ENCODE measurements around the gene ARHGAP8.
"Not testable (repeated sequence)": the region's sequence is repeated elsewhere in the genome, so short reads cannot be mapped to it uniquely, and the experiment has no call there.

Gene ARHGAP8

GRCh38 chr22:44847892-44848291, 95.5 kb downstream of the ARHGAP8 start:
- DNase-seq (ENCODE audit: extremely low read depth, low read depth): no peak
- H3K4me3 ChIP-seq (replicated peaks; ENCODE audit: low read depth, low read length): no peak overlapping the region

GRCh38 chr22:44848296-44848741, 95.9 kb downstream of the ARHGAP8 start:
- DNase-seq (ENCODE audit: extremely low read depth, low read depth): no peak
- no peak overlapping the region for H3K4me3 ChIP-seq (replicated peaks; ENCODE audit: low read depth, low read length)
- TF ChIP-seq, protein P1, sequence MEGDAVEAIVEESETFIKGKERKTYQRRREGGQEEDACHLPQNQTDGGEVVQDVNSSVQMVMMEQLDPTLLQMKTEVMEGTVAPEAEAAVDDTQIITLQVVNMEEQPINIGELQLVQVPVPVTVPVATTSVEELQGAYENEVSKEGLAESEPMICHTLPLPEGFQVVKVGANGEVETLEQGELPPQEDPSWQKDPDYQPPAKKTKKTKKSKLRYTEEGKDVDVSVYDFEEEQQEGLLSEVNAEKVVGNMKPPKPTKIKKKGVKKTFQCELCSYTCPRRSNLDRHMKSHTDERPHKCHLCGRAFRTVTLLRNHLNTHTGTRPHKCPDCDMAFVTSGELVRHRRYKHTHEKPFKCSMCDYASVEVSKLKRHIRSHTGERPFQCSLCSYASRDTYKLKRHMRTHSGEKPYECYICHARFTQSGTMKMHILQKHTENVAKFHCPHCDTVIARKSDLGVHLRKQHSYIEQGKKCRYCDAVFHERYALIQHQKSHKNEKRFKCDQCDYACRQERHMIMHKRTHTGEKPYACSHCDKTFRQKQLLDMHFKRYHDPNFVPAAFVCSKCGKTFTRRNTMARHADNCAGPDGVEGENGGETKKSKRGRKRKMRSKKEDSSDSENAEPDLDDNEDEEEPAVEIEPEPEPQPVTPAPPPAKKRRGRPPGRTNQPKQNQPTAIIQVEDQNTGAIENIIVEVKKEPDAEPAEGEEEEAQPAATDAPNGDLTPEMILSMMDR (IDR thresholded peaks at IDR 0.05; ENCODE audit: low read depth, low read length, missing control alignments): no peak

More at GRCh38 chr22:44847892-44848291, 95.5 kb downstream of the ARHGAP8 start:
- TF ChIP-seq, protein P1 (IDR thresholded peaks at IDR 0.05; ENCODE audit: low read depth, low read length, missing control alignments): no peak

DNA sequence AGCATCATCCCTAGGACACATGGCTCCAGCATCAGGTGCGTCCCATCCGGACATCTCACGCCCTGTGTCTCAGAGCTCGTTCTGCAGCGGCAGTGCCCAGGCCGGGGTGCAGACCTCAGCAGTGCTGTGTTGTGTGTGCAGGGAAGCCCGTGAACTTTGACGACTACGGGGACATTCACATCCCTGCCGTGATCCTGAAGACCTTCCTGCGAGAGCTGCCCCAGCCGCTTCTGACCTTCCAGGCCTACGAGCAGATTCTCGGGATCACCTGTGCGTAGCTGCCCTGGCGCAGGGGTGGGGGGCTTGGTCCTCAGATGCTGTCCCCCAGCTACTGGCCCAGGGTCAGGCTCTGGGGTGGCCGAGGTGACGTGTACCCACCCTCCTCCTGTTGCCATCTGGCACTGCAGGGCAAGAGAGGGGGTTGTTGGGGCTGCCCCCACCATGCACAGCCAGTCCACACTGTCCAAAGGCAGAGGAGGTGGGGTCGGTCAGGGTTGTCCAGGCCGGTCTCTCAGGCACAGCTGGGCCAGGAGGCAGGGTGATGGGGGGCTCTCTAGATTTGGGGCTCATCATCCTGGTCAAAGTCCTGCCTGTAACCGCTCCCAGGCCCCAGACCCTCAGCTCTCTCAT, 96.5 kb downstream of the ARHGAP8 start:
- DNase-seq (ENCODE audit: extremely low read depth, low read depth): no peak
- no peak overlapping the region for H3K4me3 ChIP-seq (replicated peaks; ENCODE audit: low read depth, low read length)
- TF ChIP-seq, protein P1 (IDR thresholded peaks at IDR 0.05; ENCODE audit: low read depth, low read length, missing control alignments): no peak

GRCh38 chr22:44850946-44851345, 98.6 kb downstream of the ARHGAP8 start:
- TF ChIP-seq, protein P1 (IDR thresholded peaks at IDR 0.05; ENCODE audit: low read depth, low read length, missing control alignments): no peak
- DNase-seq (ENCODE audit: extremely low read depth, low read depth): no peak
- no peak overlapping the region for H3K4me3 ChIP-seq (replicated peaks; ENCODE audit: low read depth, low read length)

DNA sequence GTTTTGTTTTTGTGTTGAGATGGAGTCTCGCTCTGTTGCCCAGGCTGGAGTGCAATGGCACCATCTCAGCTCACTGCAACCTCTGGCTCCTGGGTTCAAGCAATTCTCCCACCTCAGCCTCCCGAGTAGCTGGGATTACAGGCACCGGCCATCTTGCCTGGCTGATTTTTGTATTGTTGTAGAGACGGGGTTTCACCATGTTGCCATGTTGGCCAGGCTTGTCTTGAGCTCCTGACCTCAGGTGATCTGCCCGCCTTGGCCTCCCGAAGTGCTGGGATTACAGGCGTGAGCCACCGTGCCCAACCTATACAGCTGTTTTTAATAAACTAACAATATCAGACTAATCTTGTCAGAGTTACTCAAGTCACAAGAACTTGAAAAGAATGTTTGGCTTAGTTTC, 102.3 kb downstream of the ARHGAP8 start:
- DNase-seq (ENCODE audit: extremely low read depth, low read depth); H3K4me3 ChIP-seq (replicated peaks; ENCODE audit: low read depth, low read length): not testable (repeated sequence)

DNA sequence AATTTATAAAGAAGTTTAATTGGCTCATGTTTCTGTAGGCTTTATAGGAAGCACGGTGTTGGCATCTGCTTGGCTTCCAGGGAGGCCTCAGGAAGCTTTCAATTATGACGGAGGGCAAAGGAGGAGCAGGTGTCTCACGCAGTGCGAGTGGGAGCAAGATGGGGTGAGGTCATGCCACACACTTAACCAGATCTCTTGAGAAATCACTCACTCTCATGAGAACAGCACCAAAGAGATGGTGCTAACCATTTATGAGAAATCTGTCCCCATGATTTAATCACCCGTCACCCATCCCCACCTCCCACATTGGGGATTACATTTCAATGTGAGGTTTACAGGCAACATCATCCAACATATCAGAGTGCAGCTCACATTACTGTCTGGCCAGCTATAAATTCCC, 103.5 kb downstream of the ARHGAP8 start:
- H3K4me3 ChIP-seq (replicated peaks; ENCODE audit: low read depth, low read length): no peak overlapping the region
- TF ChIP-seq, protein P1 (IDR thresholded peaks at IDR 0.05; ENCODE audit: low read depth, low read length, missing control alignments): no peak
- no peak for DNase-seq (ENCODE audit: extremely low read depth, low read depth)

DNA sequence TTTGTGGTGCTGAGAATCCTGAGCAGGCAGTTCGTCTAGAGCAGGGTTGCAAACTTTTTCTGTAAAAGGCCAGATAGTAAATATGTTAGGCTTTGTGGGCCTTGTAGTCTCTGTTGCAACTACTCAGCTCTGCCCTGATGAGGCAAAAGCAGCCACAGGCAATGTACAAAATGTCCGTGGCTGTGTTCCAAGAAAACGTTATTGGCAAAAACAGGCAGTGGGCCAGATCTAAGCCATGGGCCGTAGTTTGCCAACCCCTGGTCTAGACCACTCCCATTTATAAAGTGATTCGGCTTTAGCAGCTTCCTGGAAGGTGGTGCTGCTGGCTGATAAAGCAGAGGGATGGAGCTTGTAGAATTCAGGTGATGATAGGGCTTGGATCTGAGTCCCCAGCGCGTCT, 106.4 kb downstream of the ARHGAP8 start:
- DNase-seq (ENCODE audit: extremely low read depth, low read depth); H3K4me3 ChIP-seq (replicated peaks; ENCODE audit: low read depth, low read length): not testable (repeated sequence)

GRCh38 chr22:44859641-44860040, 107.3 kb downstream of the ARHGAP8 start:
- no peak overlapping the region for H3K4me3 ChIP-seq (replicated peaks; ENCODE audit: low read depth, low read length)
- TF ChIP-seq, protein P1 (IDR thresholded peaks at IDR 0.05; ENCODE audit: low read depth, low read length, missing control alignments): no peak
- no peak for DNase-seq (ENCODE audit: extremely low read depth, low read depth)

Data from HFF-Myc (cell line).